ENCODE data around the gene NDUFA8. TPM values are rescaled to one million over a fixed set of nuclear protein-coding genes. Genes with fewer than 3 reads are reported as not detected.
A peak's percentile ranks its signal among the peaks of the same experiment; 100 is the strongest.

NDUFA8 gene
- polyA plus RNA-seq, 1 donor (not counting 4 experiments of a cell fraction or from before 2014, with no cell fraction given), result 105 TPM

- Histone ChIP-seq H3K9me3 (ENCODE audit: control insufficient read depth, low read depth, low read length) (no peaks in the 10 kb centered on the region), H3K27me3 (ENCODE audit: control insufficient read depth, extremely low read depth, insufficient read depth, low read length) (no peaks in the 10 kb centered on the region), H3K4me3 (ENCODE audit: control insufficient read depth in 2 of 3, extremely low read depth in 1 of 3, insufficient read depth in 2 of 3, low read depth in 1 of 3, low read length in 3 of 3) (no peak overlapping the region), H3K79me2 (ENCODE audit: control insufficient read depth, insufficient read depth, low read length) (no peaks in the 10 kb centered on the region), H3K4me2 (ENCODE audit: control insufficient read depth, extremely low read depth, insufficient read depth, low read depth, low read length) (no peak overlapping the region), H3K27ac (ENCODE audit: control insufficient read depth, insufficient read depth, low read length) (no peak overlapping the region), H3K9me1 (ENCODE audit: control insufficient read depth, extremely low read depth, insufficient read depth, low read length) (no peaks in the 10 kb centered on the region), H3K4me1 (ENCODE audit: control insufficient read depth, extremely low read depth, insufficient read depth, low read length) (no peaks in the 10 kb centered on the region), H3K9ac (ENCODE audit: control insufficient read depth, extremely low read depth, insufficient read depth, low read length) (no peak overlapping the region), H3K36me3 (ENCODE audit: control insufficient read depth in 2 of 2, extremely low read depth in 1 of 2, insufficient read depth in 2 of 2, low read length in 2 of 2) (peaks cover 13 to 25% of the 10 kb centered on the region in 2 experiments), H2AFZ (ENCODE audit: control insufficient read depth, low read length) (no peak overlapping the region), H4K20me1 (ENCODE audit: control insufficient read depth, extremely low read depth, insufficient read depth, low read length) (peaks cover 7% of the 10 kb centered on the region)
- TF ChIP-seq, protein P1, sequence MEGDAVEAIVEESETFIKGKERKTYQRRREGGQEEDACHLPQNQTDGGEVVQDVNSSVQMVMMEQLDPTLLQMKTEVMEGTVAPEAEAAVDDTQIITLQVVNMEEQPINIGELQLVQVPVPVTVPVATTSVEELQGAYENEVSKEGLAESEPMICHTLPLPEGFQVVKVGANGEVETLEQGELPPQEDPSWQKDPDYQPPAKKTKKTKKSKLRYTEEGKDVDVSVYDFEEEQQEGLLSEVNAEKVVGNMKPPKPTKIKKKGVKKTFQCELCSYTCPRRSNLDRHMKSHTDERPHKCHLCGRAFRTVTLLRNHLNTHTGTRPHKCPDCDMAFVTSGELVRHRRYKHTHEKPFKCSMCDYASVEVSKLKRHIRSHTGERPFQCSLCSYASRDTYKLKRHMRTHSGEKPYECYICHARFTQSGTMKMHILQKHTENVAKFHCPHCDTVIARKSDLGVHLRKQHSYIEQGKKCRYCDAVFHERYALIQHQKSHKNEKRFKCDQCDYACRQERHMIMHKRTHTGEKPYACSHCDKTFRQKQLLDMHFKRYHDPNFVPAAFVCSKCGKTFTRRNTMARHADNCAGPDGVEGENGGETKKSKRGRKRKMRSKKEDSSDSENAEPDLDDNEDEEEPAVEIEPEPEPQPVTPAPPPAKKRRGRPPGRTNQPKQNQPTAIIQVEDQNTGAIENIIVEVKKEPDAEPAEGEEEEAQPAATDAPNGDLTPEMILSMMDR (optimal IDR thresholded peaks at IDR 0.05 in 1 of 3, IDR thresholded peaks at IDR 0.05 in 1 of 3, conservative IDR thresholded peaks at IDR 0.05 in 1 of 3; ENCODE audit: extremely low read depth in 1 of 3, insufficient read depth in 2 of 3, low read length in 3 of 3), result peak; percentile 31 to 33 (median 33)
- no peak for TF ChIP-seq EZH2 (IDR thresholded peaks at IDR 0.05; ENCODE audit: low read length)
- FAIRE-seq (no peak), DNase-seq (ENCODE audit: low read depth, low spot score) (no peak)
- dilution Hi-C loops (cut with MboI; ENCODE audit: extremely low pct_ligation_motif_present, low sequenced_read_pairs), result no loop called here
Observed at GRCh38 chr9:122144836-122145591, 14.6 kb downstream of the NDUFA8 start.

DNA sequence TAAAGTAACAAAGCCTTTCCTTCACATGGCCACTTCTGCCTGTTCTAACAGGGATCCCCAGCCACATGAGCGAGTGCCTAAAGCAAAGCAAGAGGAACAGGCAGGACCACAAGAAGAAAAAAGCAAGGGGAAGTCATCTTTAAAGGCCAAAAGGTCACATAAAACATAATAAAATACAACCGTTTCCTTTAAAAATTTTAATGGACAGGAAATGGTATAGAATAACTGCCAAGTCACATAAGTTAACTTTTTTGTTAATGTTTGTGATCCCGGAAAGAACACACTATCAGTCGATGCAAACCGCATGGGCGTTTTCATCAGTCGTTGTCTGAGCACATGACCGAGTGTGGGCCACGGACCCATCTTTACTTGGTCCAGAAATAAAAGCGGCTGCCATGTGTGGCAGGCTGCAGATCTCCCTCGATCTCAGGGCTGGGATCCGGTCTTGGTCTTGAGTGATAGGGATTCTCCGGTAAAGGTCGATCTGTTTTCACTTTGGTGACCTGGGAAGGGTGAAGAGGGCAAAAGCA is 15.6 kb downstream of the NDUFA8 start:
- H3K27ac ChIP-seq (ENCODE audit: control insufficient read depth, insufficient read depth, low read length), result no peak overlapping the region
- H2AFZ ChIP-seq (ENCODE audit: control insufficient read depth, low read length), result no peak overlapping the region
- no peaks in the 10 kb centered on the region for H3K79me2 ChIP-seq (ENCODE audit: control insufficient read depth, insufficient read depth, low read length)
- no peaks in the 10 kb centered on the region for H3K9me1 ChIP-seq (ENCODE audit: control insufficient read depth, extremely low read depth, insufficient read depth, low read length)
- H3K4me3 ChIP-seq (ENCODE audit: control insufficient read depth in 2 of 3, extremely low read depth in 1 of 3, insufficient read depth in 2 of 3, low read depth in 1 of 3, low read length in 3 of 3), result no peak overlapping the region
- H3K4me1 ChIP-seq (ENCODE audit: control insufficient read depth, extremely low read depth, insufficient read depth, low read length), result peaks cover 5% of the 10 kb centered on the region
- no peak for TF ChIP-seq EZH2 (IDR thresholded peaks at IDR 0.05; ENCODE audit: low read length)
- TF ChIP-seq, protein P1 (optimal IDR thresholded peaks at IDR 0.05 in 1 of 3, IDR thresholded peaks at IDR 0.05 in 1 of 3, conservative IDR thresholded peaks at IDR 0.05 in 1 of 3; ENCODE audit: extremely low read depth in 1 of 3, insufficient read depth in 2 of 3, low read length in 3 of 3), result no peak
- DNase-seq (ENCODE audit: low read depth, low spot score), result no peak
- no peak for FAIRE-seq
- H3K27me3 ChIP-seq (ENCODE audit: control insufficient read depth, extremely low read depth, insufficient read depth, low read length), result no peaks in the 10 kb centered on the region
- dilution Hi-C loops (cut with MboI; ENCODE audit: extremely low pct_ligation_motif_present, low sequenced_read_pairs), result no loop called here
- H3K36me3 ChIP-seq (ENCODE audit: control insufficient read depth in 2 of 2, extremely low read depth in 1 of 2, insufficient read depth in 2 of 2, low read length in 2 of 2), result peaks cover 13 to 25% of the 10 kb centered on the region in 2 experiments
- peaks cover 7% of the 10 kb centered on the region for H4K20me1 ChIP-seq (ENCODE audit: control insufficient read depth, extremely low read depth, insufficient read depth, low read length)
- no peaks in the 10 kb centered on the region for H3K9me3 ChIP-seq (ENCODE audit: control insufficient read depth, low read depth, low read length)
- no peak overlapping the region for H3K4me2 ChIP-seq (ENCODE audit: control insufficient read depth, extremely low read depth, insufficient read depth, low read depth, low read length)
- H3K9ac ChIP-seq (ENCODE audit: control insufficient read depth, extremely low read depth, insufficient read depth, low read length), result no peak overlapping the region
